Liver (tissue), 9 donors: ENCODE measurements around the gene GLYATL3. TPM values are rescaled to one million over a fixed set of nuclear protein-coding genes. Genes with fewer than 3 reads are reported as not detected.

ENCODE experiments used
- DNase-seq: peaks from one replicate; pipeline ENCODE4 v3.0.0-alpha.2; 2017; ENCODE audit warnings: low spot score
- H3K27ac ChIP-seq, 2 donors: one replicate each; pipeline ENCODE4 v1.7.0; 2013; ENCODE audit warnings: inconsistent platforms in 2 of 2, low read length in 2 of 2, control low read depth in 1 of 2, low read depth in 1 of 2, mild to moderate bottlenecking in 1 of 2
- H3K27me3 ChIP-seq, 4 donors: one replicate each; pipeline versions ENCODE4 v1.6.1 to v1.7.0; 2013; ENCODE audit warnings: low read length in 3 of 4, inconsistent platforms in 1 of 4, mild to moderate bottlenecking in 1 of 4, moderate library complexity in 1 of 4; ENCODE audit not compliant: control insufficient read depth in 4 of 4, insufficient read depth in 4 of 4
- H3K36me3 ChIP-seq, 4 donors: one replicate each; pipeline versions ENCODE4 v1.6.1 to v1.7.0; 2013; ENCODE audit warnings: low read length in 3 of 4, mild to moderate bottlenecking in 3 of 4, low read depth in 1 of 4, moderate library complexity in 1 of 4; ENCODE audit not compliant: control insufficient read depth in 4 of 4, insufficient read depth in 3 of 4
- H3K4me1 ChIP-seq, 4 donors: one replicate each; pipeline versions ENCODE4 v1.6.1 to v1.7.0; 2013; ENCODE audit warnings: low read length in 3 of 4, mild to moderate bottlenecking in 3 of 4, moderate library complexity in 1 of 4; ENCODE audit not compliant: control insufficient read depth in 4 of 4, insufficient read depth in 4 of 4
- H3K4me3 ChIP-seq, 3 donors: one replicate each; pipeline versions ENCODE4 v1.6.1 to v1.7.0; 2013; ENCODE audit warnings: low read length in 3 of 3, control low read depth in 1 of 3, low read depth in 1 of 3, mild to moderate bottlenecking in 1 of 3
- H3K9ac ChIP-seq, 2 donors: one replicate each; pipeline ENCODE4 v1.7.0; 2013; ENCODE audit warnings: low read length in 2 of 2, mild to moderate bottlenecking in 2 of 2, moderate library complexity in 2 of 2, control low read depth in 1 of 2, low read depth in 1 of 2
- H3K9me3 ChIP-seq, 4 donors: one replicate each; pipeline versions ENCODE4 v1.6.1 to v1.7.0; 2013; ENCODE audit warnings: low read length in 3 of 4; ENCODE audit not compliant: control insufficient read depth in 4 of 4
- EGR1 ChIP-seq, 2 donors: IDR thresholded peaks; 2 replicates each; pipeline ENCODE4 v1.6.1; 2016 to 2018; ENCODE audit warnings: antibody characterized with exemption in 2 of 2, low read depth in 2 of 2
- FOXA1 ChIP-seq: IDR thresholded peaks from 2 replicates; pipeline ENCODE4 v1.6.1; 2016; ENCODE audit warnings: antibody characterized with exemption
- FOXA2 ChIP-seq: IDR thresholded peaks from 2 replicates; pipeline ENCODE4 v1.6.1; 2016; ENCODE audit warnings: antibody characterized with exemption
- GABPA ChIP-seq, 2 donors: IDR thresholded peaks in 1 of 2; conservative IDR thresholded peaks in 1 of 2; 2 replicates each; pipeline ENCODE4 v1.6.1; 2016; ENCODE audit warnings: antibody characterized with exemption in 2 of 2, mild to moderate bottlenecking in 1 of 2, moderate library complexity in 1 of 2
- HNF4A ChIP-seq, 2 donors: conservative IDR thresholded peaks; 2 replicates each; pipeline ENCODE4 v1.6.1; 2016; ENCODE audit warnings: antibody characterized with exemption in 2 of 2, mild to moderate bottlenecking in 2 of 2
- HNF4G ChIP-seq: IDR thresholded peaks from 2 replicates; pipeline ENCODE4 v1.6.1; 2016; ENCODE audit warnings: antibody characterized with exemption
- JUND ChIP-seq, 2 donors: IDR thresholded peaks; 2 replicates each; pipeline ENCODE4 v1.6.1; 2016; ENCODE audit warnings: antibody characterized with exemption in 2 of 2
- MAX ChIP-seq: IDR thresholded peaks from 2 replicates; pipeline ENCODE4 v1.6.1; 2016; ENCODE audit warnings: antibody characterized with exemption
- NR2F2 ChIP-seq: IDR thresholded peaks from 2 replicates; pipeline ENCODE4 v1.6.1; 2016; ENCODE audit warnings: antibody characterized with exemption
- RAD21 ChIP-seq, 2 donors: IDR thresholded peaks; 2 replicates each; pipeline ENCODE4 v1.6.1; 2016; ENCODE audit warnings: antibody characterized with exemption in 2 of 2, mild to moderate bottlenecking in 2 of 2
- RXRA ChIP-seq, 2 donors: IDR thresholded peaks; 2 replicates each; pipeline ENCODE4 v1.6.1; 2017 to 2018; ENCODE audit warnings: antibody characterized with exemption in 2 of 2, mild to moderate bottlenecking in 1 of 2
- SP1 ChIP-seq: IDR thresholded peaks from 2 replicates; pipeline ENCODE4 v1.6.1; 2018; ENCODE audit warnings: antibody characterized with exemption, mild to moderate bottlenecking
- TAF1 ChIP-seq: conservative IDR thresholded peaks from 2 replicates; pipeline ENCODE4 v1.6.1; 2016; ENCODE audit warnings: antibody characterized with exemption, mild to moderate bottlenecking
- YY1 ChIP-seq: IDR thresholded peaks from 2 replicates; pipeline ENCODE4 v1.6.1; 2016; ENCODE audit warnings: antibody characterized with exemption, mild to moderate bottlenecking
- ZBTB33 ChIP-seq: IDR thresholded peaks from 2 replicates; pipeline ENCODE4 v1.6.1; 2016; ENCODE audit warnings: antibody characterized with exemption
- WGBS: extraction: QIAGEN DNeasy Blood & Tissue Kit; methylation state at CpG from one replicate; pipeline ENCODE4 v1.1.7; 2013; 5-methylcytosine and 5-hydroxymethylcytosine counted together
- polyA plus RNA-seq, 2 donors: library from polyadenylated mRNA; stranded (reverse) in 1 of 2; unstranded in 1 of 2; fragments of 200-250 nt in 1 of 2; fragments of >200 nt in 1 of 2; fragmentation: Nextera tagmentation in 1 of 2; extraction: Ambion mirVana in 1 of 2; gene quantifications; one replicate each; pipeline versions ENCODE4 v1.2.1 to v1.2.3, GENCODE V29; 2013 to 2015
- total RNA-seq, 2 donors: library from RNA; depleted of rRNA; stranded (reverse); fragments of >200 nt; gene quantifications; one replicate each; pipeline ENCODE4 v1.2.3, GENCODE V29; 2014
- TF ChIP-seq, protein P1 (sequence below): fragments of 150-350 bp; IDR thresholded peaks from 2 replicates; pipeline ENCODE4 v1.5.1; 2017; ENCODE audit warnings: improper control_type of control experiment, low read depth, low read length; ENCODE audit not compliant: missing input control
- TF ChIP-seq, protein P2 (sequence below): IDR thresholded peaks from 2 replicates; pipeline ENCODE4 v1.6.1; 2016; ENCODE audit warnings: antibody characterized with exemption
- TF ChIP-seq, protein P3 (sequence below): IDR thresholded peaks from 2 replicates; pipeline ENCODE4 v1.6.1; 2016; ENCODE audit warnings: antibody characterized with exemption, mild to moderate bottlenecking
- donor health status: healthy.
- donor health status: healthy.
- donor health status: healthy.
- donor health status: healthy.
- donor health status: healthy.

GLYATL3 gene
- total and polyA plus RNA-seq, 4 donors = 0.09 TPM; not detected in 3

DNA sequence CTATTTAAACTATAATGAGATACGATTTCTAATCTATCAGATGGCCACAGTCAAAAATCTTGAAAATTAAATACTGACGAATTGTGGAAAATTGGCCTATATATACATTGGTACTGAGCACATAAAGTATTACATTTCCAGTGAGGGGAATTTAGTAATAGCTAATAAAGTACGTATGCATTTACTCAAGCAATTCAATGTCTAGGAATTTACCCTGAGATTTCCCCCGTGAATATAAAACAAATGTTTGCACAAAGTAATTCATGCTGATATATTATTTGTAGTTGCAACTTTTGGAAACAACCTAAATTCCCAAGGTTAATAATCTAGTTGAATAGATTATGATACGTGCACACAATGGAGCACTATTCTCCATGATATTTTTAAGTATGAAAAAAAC lies 36.1 kb downstream of the GLYATL3 start:
- Histone ChIP-seq H3K27ac (no peak overlapping the region), H3K4me3 (no peak overlapping the region), H3K9me3 (no peaks in the 10 kb centered on the region), H3K9ac (no peak overlapping the region), H3K27me3 (no peaks in the 10 kb centered on the region), H3K36me3 (peaks cover 0 to 1% (median 0%) of the 10 kb centered on the region in 4 donors), H3K4me1 (peaks cover 0 to 4% (median 2%) of the 10 kb centered on the region in 4 donors)
- DNase-seq = no peak
- TF ChIP-seq, protein P1, sequence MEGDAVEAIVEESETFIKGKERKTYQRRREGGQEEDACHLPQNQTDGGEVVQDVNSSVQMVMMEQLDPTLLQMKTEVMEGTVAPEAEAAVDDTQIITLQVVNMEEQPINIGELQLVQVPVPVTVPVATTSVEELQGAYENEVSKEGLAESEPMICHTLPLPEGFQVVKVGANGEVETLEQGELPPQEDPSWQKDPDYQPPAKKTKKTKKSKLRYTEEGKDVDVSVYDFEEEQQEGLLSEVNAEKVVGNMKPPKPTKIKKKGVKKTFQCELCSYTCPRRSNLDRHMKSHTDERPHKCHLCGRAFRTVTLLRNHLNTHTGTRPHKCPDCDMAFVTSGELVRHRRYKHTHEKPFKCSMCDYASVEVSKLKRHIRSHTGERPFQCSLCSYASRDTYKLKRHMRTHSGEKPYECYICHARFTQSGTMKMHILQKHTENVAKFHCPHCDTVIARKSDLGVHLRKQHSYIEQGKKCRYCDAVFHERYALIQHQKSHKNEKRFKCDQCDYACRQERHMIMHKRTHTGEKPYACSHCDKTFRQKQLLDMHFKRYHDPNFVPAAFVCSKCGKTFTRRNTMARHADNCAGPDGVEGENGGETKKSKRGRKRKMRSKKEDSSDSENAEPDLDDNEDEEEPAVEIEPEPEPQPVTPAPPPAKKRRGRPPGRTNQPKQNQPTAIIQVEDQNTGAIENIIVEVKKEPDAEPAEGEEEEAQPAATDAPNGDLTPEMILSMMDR = no peak
- no peak for TF ChIP-seq RAD21 (IDR thresholded peaks at IDR 0.05)
- TF ChIP-seq MAX = no peak
- TF ChIP-seq RXRA (IDR thresholded peaks at IDR 0.05) = no peak
- TF ChIP-seq JUND (IDR thresholded peaks at IDR 0.05) = no peak
- TF ChIP-seq GABPA (IDR thresholded peaks at IDR 0.05 in 1 of 2, conservative IDR thresholded peaks at IDR 0.05 in 1 of 2) = no peak
- TF ChIP-seq, protein P2, sequence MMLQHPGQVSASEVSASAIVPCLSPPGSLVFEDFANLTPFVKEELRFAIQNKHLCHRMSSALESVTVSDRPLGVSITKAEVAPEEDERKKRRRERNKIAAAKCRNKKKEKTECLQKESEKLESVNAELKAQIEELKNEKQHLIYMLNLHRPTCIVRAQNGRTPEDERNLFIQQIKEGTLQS = no peak
- TF ChIP-seq HNF4A (conservative IDR thresholded peaks at IDR 0.05) = no peak
- no peak for TF ChIP-seq TAF1
- TF ChIP-seq, protein P3, sequence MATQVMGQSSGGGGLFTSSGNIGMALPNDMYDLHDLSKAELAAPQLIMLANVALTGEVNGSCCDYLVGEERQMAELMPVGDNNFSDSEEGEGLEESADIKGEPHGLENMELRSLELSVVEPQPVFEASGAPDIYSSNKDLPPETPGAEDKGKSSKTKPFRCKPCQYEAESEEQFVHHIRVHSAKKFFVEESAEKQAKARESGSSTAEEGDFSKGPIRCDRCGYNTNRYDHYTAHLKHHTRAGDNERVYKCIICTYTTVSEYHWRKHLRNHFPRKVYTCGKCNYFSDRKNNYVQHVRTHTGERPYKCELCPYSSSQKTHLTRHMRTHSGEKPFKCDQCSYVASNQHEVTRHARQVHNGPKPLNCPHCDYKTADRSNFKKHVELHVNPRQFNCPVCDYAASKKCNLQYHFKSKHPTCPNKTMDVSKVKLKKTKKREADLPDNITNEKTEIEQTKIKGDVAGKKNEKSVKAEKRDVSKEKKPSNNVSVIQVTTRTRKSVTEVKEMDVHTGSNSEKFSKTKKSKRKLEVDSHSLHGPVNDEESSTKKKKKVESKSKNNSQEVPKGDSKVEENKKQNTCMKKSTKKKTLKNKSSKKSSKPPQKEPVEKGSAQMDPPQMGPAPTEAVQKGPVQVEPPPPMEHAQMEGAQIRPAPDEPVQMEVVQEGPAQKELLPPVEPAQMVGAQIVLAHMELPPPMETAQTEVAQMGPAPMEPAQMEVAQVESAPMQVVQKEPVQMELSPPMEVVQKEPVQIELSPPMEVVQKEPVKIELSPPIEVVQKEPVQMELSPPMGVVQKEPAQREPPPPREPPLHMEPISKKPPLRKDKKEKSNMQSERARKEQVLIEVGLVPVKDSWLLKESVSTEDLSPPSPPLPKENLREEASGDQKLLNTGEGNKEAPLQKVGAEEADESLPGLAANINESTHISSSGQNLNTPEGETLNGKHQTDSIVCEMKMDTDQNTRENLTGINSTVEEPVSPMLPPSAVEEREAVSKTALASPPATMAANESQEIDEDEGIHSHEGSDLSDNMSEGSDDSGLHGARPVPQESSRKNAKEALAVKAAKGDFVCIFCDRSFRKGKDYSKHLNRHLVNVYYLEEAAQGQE = no peak
- no peak for TF ChIP-seq EGR1 (IDR thresholded peaks at IDR 0.05; ENCODE audit: low read depth in 2 of 2)
- no peak for TF ChIP-seq HNF4G
- no peak for TF ChIP-seq FOXA1
- TF ChIP-seq NR2F2 = no peak
- no peak for TF ChIP-seq ZBTB33
- TF ChIP-seq SP1 = no peak
- no peak for TF ChIP-seq YY1
- TF ChIP-seq FOXA2 = no peak
- WGBS = 82% methylated on average over 5 of the region's 5 CpGs
